GM12878 (cell line): Measurements from ENCODE around the gene STK40. TPM values are rescaled to one million over a fixed set of nuclear protein-coding genes. Genes with fewer than 3 reads are reported as not detected.

Source experiments
- CBX3 ChIP-seq: fragments of 200-600 bp; sonication (generic); IDR thresholded peaks from 2 replicates; pipeline ENCODE4 v1.6.1; 2016; ENCODE audit warnings: low read depth, borderline replicate concordance
- CBX5 ChIP-seq: sonication (generic); IDR thresholded peaks from 2 replicates; pipeline ENCODE4 v1.6.1; 2016; ENCODE audit warnings: low read depth, moderate library complexity, mild to moderate bottlenecking, inconsistent platforms
- CREM ChIP-seq: IDR thresholded peaks from 2 replicates; pipeline ENCODE4 v1.6.1; 2014; ENCODE audit warnings: antibody characterized with exemption, low read depth
- HDAC2 ChIP-seq: fragments of 200-600 bp; sonication (generic); IDR thresholded peaks from 2 replicates; pipeline ENCODE4 v1.6.1; 2017
- HDAC6 ChIP-seq: fragments of 200-600 bp; sonication (generic); IDR thresholded peaks from one replicate; pipeline ENCODE4 v1.8.0; 2017; ENCODE audit warnings: antibody characterized with exemption; ENCODE audit not compliant: unreplicated experiment
- IKZF1 ChIP-seq: fragments of 450-650 bp; conservative IDR thresholded peaks from 2 replicates; pipeline ENCODE4 v1.6.1; 2017; ENCODE audit warnings: antibody characterized with exemption, mild to moderate bottlenecking
- KDM1A ChIP-seq: fragments of 200-600 bp; sonication (generic); IDR thresholded peaks from 2 replicates; pipeline ENCODE4 v1.6.1; 2016; ENCODE audit warnings: borderline replicate concordance
- MEF2A ChIP-seq: IDR thresholded peaks from 2 replicates; pipeline ENCODE4 v1.6.1; 2011; ENCODE audit warnings: low read depth, mild to moderate bottlenecking, low read length, moderate library complexity; ENCODE audit not compliant: insufficient read depth
- MEF2B ChIP-seq: fragments of 450-650 bp; IDR thresholded peaks from 2 replicates; pipeline ENCODE4 v1.6.1; 2018; ENCODE audit warnings: mild to moderate bottlenecking, moderate library complexity; ENCODE audit not compliant: partially characterized antibody, poor library complexity, severe bottlenecking
- MTA3 ChIP-seq: IDR thresholded peaks from 2 replicates; pipeline ENCODE4 v1.6.1; 2012; ENCODE audit warnings: low read length, inconsistent platforms, borderline replicate concordance
- NFIC ChIP-seq: IDR thresholded peaks from 2 replicates; pipeline ENCODE4 v1.6.1; 2012; ENCODE audit warnings: low read depth, mild to moderate bottlenecking, inconsistent platforms, low read length, moderate library complexity
- PAX8 ChIP-seq: fragments of 450-650 bp; IDR thresholded peaks from 2 replicates; pipeline ENCODE4 v1.6.1; 2017; ENCODE audit warnings: mild to moderate bottlenecking, moderate library complexity
- POLR2AphosphoS2 ChIP-seq: IDR thresholded peaks from 2 replicates; pipeline ENCODE4 v1.6.1; 2011; ENCODE audit warnings: low read depth, mild to moderate bottlenecking, low read length, improper control_type of control experiment, moderate library complexity
- RAD21 ChIP-seq: IDR thresholded peaks from 2 replicates; pipeline ENCODE4 v1.6.1; 2011; ENCODE audit warnings: mild to moderate bottlenecking, low read depth, low read length, moderate library complexity; ENCODE audit not compliant: insufficient read depth
- RBBP5 ChIP-seq: fragments of 200-600 bp; sonication (generic); conservative IDR thresholded peaks from 2 replicates; pipeline ENCODE4 v1.6.1; 2016
- SRF ChIP-seq, 2 experiments: IDR thresholded peaks; 2 replicates each; pipeline ENCODE4 v1.6.1; 2011; ENCODE audit warnings: low read depth in 2 of 2, low read length in 2 of 2, mild to moderate bottlenecking in 1 of 2, moderate library complexity in 1 of 2
- STAT3 ChIP-seq: IDR thresholded peaks from 2 replicates; pipeline ENCODE4 v1.6.1; 2011; ENCODE audit warnings: low read depth, low read length, improper control_type of control experiment
- TAF1 ChIP-seq: IDR thresholded peaks from 2 replicates; pipeline ENCODE4 v1.6.1; 2011; ENCODE audit warnings: mild to moderate bottlenecking, low read depth, low read length, borderline replicate concordance
- YY1 ChIP-seq: IDR thresholded peaks from 2 replicates; pipeline ENCODE4 v1.6.1; 2011; ENCODE audit warnings: low read depth, mild to moderate bottlenecking, low read length
- ZBED1 ChIP-seq: IDR thresholded peaks from 2 replicates; pipeline ENCODE4 v1.6.1; 2016; ENCODE audit warnings: borderline replicate concordance
- ZBTB40 ChIP-seq: fragments of 450-650 bp; IDR thresholded peaks from 2 replicates; pipeline ENCODE4 v1.6.1; 2016; ENCODE audit warnings: mild to moderate bottlenecking, moderate library complexity, borderline replicate concordance
- ZZZ3 ChIP-seq: IDR thresholded peaks from 2 replicates; pipeline ENCODE4 v1.6.1; 2011; ENCODE audit warnings: low read depth; ENCODE audit not compliant: control insufficient read depth, insufficient read length
- polyA plus RNA-seq, 11 experiments: library from polyadenylated mRNA; depleted of rRNA in 4 of 11; unstranded in 6 of 11; stranded (reverse) in 5 of 11; fragments of >200 nt; fragmentation: Nextera tagmentation in 4 of 11; fragmentation: Illumina TruSeq in 1 of 11; extraction: Ambion mirVana in 4 of 11; extraction: Trizol in 1 of 11; gene quantifications; 1 replicate in 1 of 11; 2 replicates in 10 of 11; pipeline versions ENCODE4 v1.2.1 to v1.2.3, GENCODE V29; 2011 to 2016; ENCODE audit warnings: inconsistent platforms in 2 of 11, missing spikeins in 2 of 11, low read depth in 1 of 11
- total RNA-seq, 4 experiments: library from RNA; depleted of rRNA in 3 of 4; stranded (reverse); fragments of >200 nt in 3 of 4; fragmentation: Illumina TruSeq in 1 of 4; extraction: Trizol in 1 of 4; gene quantifications; 2 replicates each; pipeline versions ENCODE4 v1.2.1 to v1.2.3, GENCODE V29; 2013 to 2021
- TF ChIP-seq, protein P1 (sequence below): fragments of 150-350 bp; IDR thresholded peaks from 2 replicates; pipeline ENCODE4 v1.6.1; 2014; ENCODE audit warnings: mild to moderate bottlenecking, low read depth, low read length
- TF ChIP-seq, protein P2 (sequence below): fragments of 450-650 bp; conservative IDR thresholded peaks from 2 replicates; pipeline ENCODE4 v1.6.1; 2017; ENCODE audit warnings: mild to moderate bottlenecking, moderate library complexity

The STK40 gene
- total and polyA plus RNA-seq, 10 of the 15 experiments (the other 5 are each of a cell fraction or from before 2014, with no cell fraction given) = 0.27 to 51.0 (median 29.5) TPM

DNA sequence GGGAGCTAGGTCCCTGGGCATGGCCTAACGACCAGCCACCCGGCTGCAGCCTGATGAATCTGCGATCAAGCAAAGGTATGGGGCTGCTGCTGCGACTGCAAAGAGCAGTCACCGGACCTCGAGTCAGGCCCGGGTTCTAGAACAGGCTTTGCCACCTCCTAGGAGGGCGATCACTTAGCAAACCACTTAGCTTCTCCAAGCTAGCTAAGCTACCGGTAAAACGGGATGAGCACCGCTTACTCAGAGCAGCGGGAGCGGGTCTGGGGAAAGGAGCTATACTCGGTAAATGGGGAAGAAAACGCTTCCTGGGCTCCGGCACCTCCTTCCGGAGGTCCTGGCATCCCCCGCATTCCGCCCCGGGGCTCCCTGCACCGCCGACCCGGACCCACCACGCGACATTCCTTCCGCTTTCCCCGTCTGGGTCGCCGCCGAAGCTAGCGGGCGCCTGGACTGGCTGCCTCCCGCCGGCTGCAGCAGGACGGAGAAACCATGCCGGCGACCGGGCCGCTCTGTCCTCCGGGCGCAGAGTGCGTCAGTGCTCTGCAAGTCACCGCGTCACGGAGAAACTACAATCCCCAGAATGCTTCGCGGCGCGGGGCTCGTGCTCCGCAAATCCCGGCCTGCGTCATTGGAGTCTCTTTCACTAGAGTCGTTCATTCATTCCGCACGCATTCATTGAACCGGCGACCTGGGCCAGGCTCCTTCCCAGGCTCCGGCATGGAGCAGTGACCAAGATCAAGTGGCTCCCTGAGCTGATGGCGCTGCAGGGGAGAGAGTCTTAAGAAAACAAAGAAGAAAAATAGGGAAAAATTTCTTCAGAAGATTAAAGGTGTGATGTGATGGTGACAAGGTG, 11.9 kb upstream of the STK40 start, which contains the start of gene LSM10 (continued):
- TF ChIP-seq ZBTB40 (peak; percentile 60; the same call in 1 of the 2 replicates), CBX5 (no peak), KDM1A (no peak), NFIC (no peak), HDAC2 (no peak), ZBED1 (no peak), TAF1 (peak; percentile 81; the same call in 1 of the 2 replicates), IKZF1 (peak; percentile 86), CREM (peak; percentile 92), CBX3 (no peak), YY1 (peak; percentile 73), SRF (IDR thresholded peaks at IDR 0.05; ENCODE audit: low read depth in 2 of 2, low read length in 2 of 2) (0 out of 4 replicates have a peak, but pooled peaks of 1 of the 2 experiments have one; percentile 11), ZZZ3 (no peak), MEF2A (no peak), RAD21 (no peak), POLR2AphosphoS2 (no peak), PAX8 (no peak), HDAC6 (no peak), STAT3 (no peak), MEF2B (no peak), RBBP5 (no peak), MTA3 (no peak)
- TF ChIP-seq, protein P1, sequence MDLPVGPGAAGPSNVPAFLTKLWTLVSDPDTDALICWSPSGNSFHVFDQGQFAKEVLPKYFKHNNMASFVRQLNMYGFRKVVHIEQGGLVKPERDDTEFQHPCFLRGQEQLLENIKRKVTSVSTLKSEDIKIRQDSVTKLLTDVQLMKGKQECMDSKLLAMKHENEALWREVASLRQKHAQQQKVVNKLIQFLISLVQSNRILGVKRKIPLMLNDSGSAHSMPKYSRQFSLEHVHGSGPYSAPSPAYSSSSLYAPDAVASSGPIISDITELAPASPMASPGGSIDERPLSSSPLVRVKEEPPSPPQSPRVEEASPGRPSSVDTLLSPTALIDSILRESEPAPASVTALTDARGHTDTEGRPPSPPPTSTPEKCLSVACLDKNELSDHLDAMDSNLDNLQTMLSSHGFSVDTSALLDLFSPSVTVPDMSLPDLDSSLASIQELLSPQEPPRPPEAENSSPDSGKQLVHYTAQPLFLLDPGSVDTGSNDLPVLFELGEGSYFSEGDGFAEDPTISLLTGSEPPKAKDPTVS = no peak
- TF ChIP-seq, protein P2, sequence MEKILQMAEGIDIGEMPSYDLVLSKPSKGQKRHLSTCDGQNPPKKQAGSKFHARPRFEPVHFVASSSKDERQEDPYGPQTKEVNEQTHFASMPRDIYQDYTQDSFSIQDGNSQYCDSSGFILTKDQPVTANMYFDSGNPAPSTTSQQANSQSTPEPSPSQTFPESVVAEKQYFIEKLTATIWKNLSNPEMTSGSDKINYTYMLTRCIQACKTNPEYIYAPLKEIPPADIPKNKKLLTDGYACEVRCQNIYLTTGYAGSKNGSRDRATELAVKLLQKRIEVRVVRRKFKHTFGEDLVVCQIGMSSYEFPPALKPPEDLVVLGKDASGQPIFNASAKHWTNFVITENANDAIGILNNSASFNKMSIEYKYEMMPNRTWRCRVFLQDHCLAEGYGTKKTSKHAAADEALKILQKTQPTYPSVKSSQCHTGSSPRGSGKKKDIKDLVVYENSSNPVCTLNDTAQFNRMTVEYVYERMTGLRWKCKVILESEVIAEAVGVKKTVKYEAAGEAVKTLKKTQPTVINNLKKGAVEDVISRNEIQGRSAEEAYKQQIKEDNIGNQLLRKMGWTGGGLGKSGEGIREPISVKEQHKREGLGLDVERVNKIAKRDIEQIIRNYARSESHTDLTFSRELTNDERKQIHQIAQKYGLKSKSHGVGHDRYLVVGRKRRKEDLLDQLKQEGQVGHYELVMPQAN = peak; percentile 77
